HEK293T (cell line): Measurements from ENCODE around the gene POLR1F.

Source experiments
- ARNT ChIP-seq: fragments of 450-650 bp; IDR thresholded peaks from 2 replicates; pipeline ENCODE4 v1.6.1; 2017; ENCODE audit warnings: mild to moderate bottlenecking
- BHLHE40 ChIP-seq: fragments of 450-650 bp; IDR thresholded peaks from 2 replicates; pipeline ENCODE4 v1.6.1; 2016; ENCODE audit warnings: mild to moderate bottlenecking, moderate library complexity, borderline replicate concordance
- CTBP1 ChIP-seq: fragments of 450-650 bp; IDR thresholded peaks from 2 replicates; pipeline ENCODE4 v1.6.1; 2016; ENCODE audit warnings: borderline replicate concordance
- ELF4 ChIP-seq: fragments of 450-650 bp; IDR thresholded peaks from 2 replicates; pipeline ENCODE4 v1.6.1; 2017; ENCODE audit warnings: antibody characterized with exemption
- FOXA1 ChIP-seq: fragments of 450-650 bp; IDR thresholded peaks from 2 replicates; pipeline ENCODE4 v1.6.1; 2016; ENCODE audit warnings: mild to moderate bottlenecking
- FOXM1 ChIP-seq: fragments of 450-650 bp; IDR thresholded peaks from 2 replicates; pipeline ENCODE4 v1.6.1; 2017; ENCODE audit warnings: mild to moderate bottlenecking, borderline replicate concordance
- HDGF ChIP-seq: fragments of 450-650 bp; IDR thresholded peaks from 2 replicates; pipeline ENCODE4 v1.6.1; 2017; ENCODE audit warnings: antibody characterized with exemption, borderline replicate concordance
- LEF1 ChIP-seq: fragments of 450-650 bp; IDR thresholded peaks from 2 replicates; pipeline ENCODE4 v1.6.1; 2017; ENCODE audit warnings: mild to moderate bottlenecking, borderline replicate concordance
- NFRKB ChIP-seq: fragments of 450-650 bp; IDR thresholded peaks from 2 replicates; pipeline ENCODE4 v1.6.1; 2016; ENCODE audit warnings: mild to moderate bottlenecking, moderate library complexity
- SP1 ChIP-seq: fragments of 450-650 bp; IDR thresholded peaks from 2 replicates; pipeline ENCODE4 v1.6.1; 2017
- SUZ12 ChIP-seq: fragments of 450-650 bp; IDR thresholded peaks from 2 replicates; pipeline ENCODE4 v1.6.1; 2016; ENCODE audit warnings: mild to moderate bottlenecking
- TARDBP ChIP-seq: fragments of 450-650 bp; IDR thresholded peaks from 2 replicates; pipeline ENCODE4 v1.6.1; 2016
- ZNF384 ChIP-seq: fragments of 450-650 bp; IDR thresholded peaks from 2 replicates; pipeline ENCODE4 v1.6.1; 2016
- TF ChIP-seq, protein P1 (sequence below): fragments of 450-650 bp; IDR thresholded peaks from 2 replicates; pipeline ENCODE4 v1.6.1; 2016

GRCh38 chr7:19648791-19649190 lies 60.0 kb downstream of the POLR1F start:
- TF ChIP-seq SP1: no peak
- no peak for TF ChIP-seq FOXA1
- TF ChIP-seq ELF4: no peak
- no peak for TF ChIP-seq TARDBP
- TF ChIP-seq ARNT: no peak
- no peak for TF ChIP-seq SUZ12
- TF ChIP-seq NFRKB: no peak
- TF ChIP-seq BHLHE40: no peak
- TF ChIP-seq FOXM1: no peak
- no peak for TF ChIP-seq ZNF384
- TF ChIP-seq HDGF: no peak
- TF ChIP-seq, protein P1, sequence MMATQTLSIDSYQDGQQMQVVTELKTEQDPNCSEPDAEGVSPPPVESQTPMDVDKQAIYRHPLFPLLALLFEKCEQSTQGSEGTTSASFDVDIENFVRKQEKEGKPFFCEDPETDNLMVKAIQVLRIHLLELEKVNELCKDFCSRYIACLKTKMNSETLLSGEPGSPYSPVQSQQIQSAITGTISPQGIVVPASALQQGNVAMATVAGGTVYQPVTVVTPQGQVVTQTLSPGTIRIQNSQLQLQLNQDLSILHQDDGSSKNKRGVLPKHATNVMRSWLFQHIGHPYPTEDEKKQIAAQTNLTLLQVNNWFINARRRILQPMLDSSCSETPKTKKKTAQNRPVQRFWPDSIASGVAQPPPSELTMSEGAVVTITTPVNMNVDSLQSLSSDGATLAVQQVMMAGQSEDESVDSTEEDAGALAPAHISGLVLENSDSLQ: no peak
- no peak for TF ChIP-seq CTBP1
- TF ChIP-seq LEF1: no peak
